MM.1S (cell line): Measurements from ENCODE around the gene XRCC5.

ENCODE experiments used
- DNase-seq: peaks from one replicate; pipeline ENCODE4 v3.0.0-alpha.2; 2015
- H2AFZ ChIP-seq: fragments of 300-600 bp; sonication (generic); 2 replicates; pipeline ENCODE4 v1.6.0; 2016; ENCODE audit warnings: antibody characterized with exemption, low read length
- H3F3A ChIP-seq: fragments of 300-600 bp; sonication (generic); 2 replicates; pipeline ENCODE4 v1.6.1; 2016; ENCODE audit warnings: mild to moderate bottlenecking, antibody characterized with exemption, low read length, moderate library complexity, mixed read lengths; ENCODE audit not compliant: insufficient read depth
- H3K27ac ChIP-seq: fragments of 300-600 bp; sonication (generic); 2 replicates; pipeline ENCODE4 v1.5.1; 2016; ENCODE audit warnings: mild to moderate bottlenecking, low read length
- H3K27me3 ChIP-seq: fragments of 300-600 bp; sonication (generic); replicated peaks from 2 replicates; pipeline ENCODE4 v1.6.0; 2016; ENCODE audit warnings: low read length; ENCODE audit not compliant: insufficient read depth
- H3K36me3 ChIP-seq: fragments of 300-600 bp; sonication (generic); replicated peaks from 2 replicates; pipeline ENCODE4 v1.6.1; 2016; ENCODE audit warnings: mild to moderate bottlenecking, low read length, mixed read lengths; ENCODE audit not compliant: insufficient read depth
- H3K4me1 ChIP-seq: fragments of 300-600 bp; sonication (generic); 2 replicates; pipeline ENCODE4 v1.6.1; 2016; ENCODE audit warnings: low read length, mixed read lengths
- H3K4me2 ChIP-seq: fragments of 300-600 bp; sonication (generic); 2 replicates; pipeline ENCODE4 v1.6.0; 2016; ENCODE audit warnings: low read depth, low read length
- H3K4me3 ChIP-seq: fragments of 300-600 bp; sonication (generic); 2 replicates; pipeline ENCODE4 v1.5.1; 2016; ENCODE audit warnings: low read length, mixed read lengths
- H3K79me2 ChIP-seq: fragments of 300-600 bp; sonication (generic); 2 replicates; pipeline ENCODE4 v1.6.1; 2016; ENCODE audit warnings: mixed run types, low read length, mixed read lengths
- H3K9ac ChIP-seq: fragments of 300-600 bp; sonication (generic); 2 replicates; pipeline ENCODE4 v1.6.1; 2016; ENCODE audit warnings: low read length, mixed read lengths
- H3K9me2 ChIP-seq: fragments of 300-600 bp; sonication (generic); replicated peaks from 2 replicates; pipeline ENCODE4 v1.6.1; 2016; ENCODE audit warnings: mild to moderate bottlenecking, low read length, mixed read lengths; ENCODE audit not compliant: insufficient read depth
- H3K9me3 ChIP-seq: fragments of 300-600 bp; sonication (generic); replicated peaks from 2 replicates; pipeline ENCODE4 v1.6.1; 2016; ENCODE audit warnings: mild to moderate bottlenecking, low read length, mixed read lengths; ENCODE audit not compliant: insufficient read depth
- H4K20me1 ChIP-seq: fragments of 300-600 bp; sonication (generic); 2 replicates; pipeline ENCODE4 v1.6.1; 2016; ENCODE audit warnings: mild to moderate bottlenecking, low read length, moderate library complexity, mixed read lengths; ENCODE audit not compliant: insufficient read depth
- EZH2 ChIP-seq: fragments of 300-600 bp; sonication (generic); optimal IDR thresholded peaks from 2 replicates; pipeline ENCODE3; 2017; ENCODE audit warnings: low read depth, mild to moderate bottlenecking, antibody characterized with exemption, low read length, mixed read lengths
- EZH2phosphoT487 ChIP-seq: fragments of 300-600 bp; sonication (generic); IDR thresholded peaks from 2 replicates; pipeline ENCODE4 v1.6.1; 2018; ENCODE audit warnings: antibody characterized with exemption, low read length
- TF ChIP-seq, protein P1 (sequence below): fragments of 300-600 bp; sonication (generic); IDR thresholded peaks from 2 replicates; pipeline ENCODE4 v1.5.1; 2016; ENCODE audit warnings: antibody characterized with exemption, low read length, mixed read lengths

Gene XRCC5

DNA sequence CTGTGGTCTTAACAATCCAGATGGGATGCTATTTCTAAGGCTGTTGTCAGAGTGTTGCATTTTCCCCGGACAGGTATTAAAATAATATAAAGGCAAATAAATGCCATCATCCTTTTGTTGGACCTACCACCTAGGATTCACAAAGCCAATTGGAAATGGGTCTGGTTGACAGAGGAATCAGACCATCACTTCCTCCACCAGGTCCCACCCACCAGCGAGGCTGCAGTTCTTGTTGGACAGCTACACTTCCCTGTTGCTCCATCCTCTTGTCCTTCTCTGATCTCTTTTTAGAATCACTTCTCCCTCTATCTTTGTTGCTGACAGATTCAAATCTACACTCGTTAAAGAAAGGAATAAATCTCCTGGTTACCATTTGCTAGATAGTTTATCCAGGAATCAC is 26.3 kb upstream of the XRCC5 start:
- Histone ChIP-seq H3K4me2 (no peak overlapping the region), H3K36me3 (no peaks in the 10 kb centered on the region), H3F3A (peaks cover 11% of the 10 kb centered on the region), H3K4me1 (peaks cover 12% of the 10 kb centered on the region), H3K4me3 (no peak overlapping the region), H4K20me1 (no peaks in the 10 kb centered on the region), H3K27me3 (no peaks in the 10 kb centered on the region), H3K9me3 (no peaks in the 10 kb centered on the region), H3K79me2 (peaks cover 20% of the 10 kb centered on the region), H3K9me2 (no peaks in the 10 kb centered on the region), H3K9ac (no peak overlapping the region), H2AFZ (no peak overlapping the region), H3K27ac (no peak overlapping the region)
- TF ChIP-seq EZH2 (no peak), EZH2phosphoT487 (no peak)
- TF ChIP-seq, protein P1, sequence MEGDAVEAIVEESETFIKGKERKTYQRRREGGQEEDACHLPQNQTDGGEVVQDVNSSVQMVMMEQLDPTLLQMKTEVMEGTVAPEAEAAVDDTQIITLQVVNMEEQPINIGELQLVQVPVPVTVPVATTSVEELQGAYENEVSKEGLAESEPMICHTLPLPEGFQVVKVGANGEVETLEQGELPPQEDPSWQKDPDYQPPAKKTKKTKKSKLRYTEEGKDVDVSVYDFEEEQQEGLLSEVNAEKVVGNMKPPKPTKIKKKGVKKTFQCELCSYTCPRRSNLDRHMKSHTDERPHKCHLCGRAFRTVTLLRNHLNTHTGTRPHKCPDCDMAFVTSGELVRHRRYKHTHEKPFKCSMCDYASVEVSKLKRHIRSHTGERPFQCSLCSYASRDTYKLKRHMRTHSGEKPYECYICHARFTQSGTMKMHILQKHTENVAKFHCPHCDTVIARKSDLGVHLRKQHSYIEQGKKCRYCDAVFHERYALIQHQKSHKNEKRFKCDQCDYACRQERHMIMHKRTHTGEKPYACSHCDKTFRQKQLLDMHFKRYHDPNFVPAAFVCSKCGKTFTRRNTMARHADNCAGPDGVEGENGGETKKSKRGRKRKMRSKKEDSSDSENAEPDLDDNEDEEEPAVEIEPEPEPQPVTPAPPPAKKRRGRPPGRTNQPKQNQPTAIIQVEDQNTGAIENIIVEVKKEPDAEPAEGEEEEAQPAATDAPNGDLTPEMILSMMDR: no peak
- DNase-seq: no peak

DNA sequence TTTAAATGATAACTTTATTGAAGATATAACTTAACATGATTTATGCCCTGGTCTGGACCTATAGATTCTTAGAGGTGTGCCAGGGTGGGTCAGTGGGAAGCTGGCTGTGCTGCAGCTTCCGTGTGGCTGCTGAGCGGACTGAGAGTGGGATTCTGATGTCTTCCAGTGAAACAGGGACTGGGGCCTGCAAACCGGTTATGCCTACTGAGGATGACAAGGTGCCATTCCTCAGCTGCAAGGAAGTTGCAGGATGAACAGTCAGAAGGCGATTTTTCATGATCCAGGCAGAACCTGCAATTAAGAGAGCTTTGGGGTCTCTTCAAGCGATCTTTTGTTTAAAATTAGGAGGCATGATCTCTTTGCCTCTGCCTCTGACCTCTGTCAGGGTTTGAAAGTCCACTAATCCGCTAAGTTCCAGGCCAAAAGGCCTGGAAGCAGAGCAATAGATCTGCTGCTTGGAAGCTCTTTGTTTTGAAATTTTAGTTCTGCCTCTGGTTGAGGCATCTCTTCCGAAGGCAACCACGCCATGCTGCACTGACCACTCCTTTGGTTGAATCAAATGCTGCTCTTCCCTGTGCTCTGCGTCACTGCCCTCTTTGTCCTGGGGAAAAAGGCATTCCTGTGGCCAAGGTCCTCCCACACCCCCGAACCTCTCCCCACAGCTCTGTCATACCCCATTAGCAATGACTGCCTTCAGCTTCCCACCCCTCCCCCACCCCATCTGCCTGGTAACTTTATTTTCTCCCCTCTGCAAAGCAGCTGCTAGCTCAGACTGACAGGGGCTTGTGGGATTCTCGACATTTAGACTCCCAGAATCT is 25.5 kb upstream of the XRCC5 start:
- no peak for DNase-seq
- no peaks in the 10 kb centered on the region for H3K36me3 ChIP-seq
- no peak overlapping the region for H2AFZ ChIP-seq
- H3F3A ChIP-seq: peaks cover 11% of the 10 kb centered on the region
- peaks cover 12% of the 10 kb centered on the region for H3K4me1 ChIP-seq
- no peaks in the 10 kb centered on the region for H3K9me2 ChIP-seq
- no peaks in the 10 kb centered on the region for H4K20me1 ChIP-seq
- no peak overlapping the region for H3K9ac ChIP-seq
- H3K27ac ChIP-seq: no peak overlapping the region
- no peaks in the 10 kb centered on the region for H3K27me3 ChIP-seq
- no peak overlapping the region for H3K4me3 ChIP-seq
- no peak overlapping the region for H3K4me2 ChIP-seq
- no peaks in the 10 kb centered on the region for H3K9me3 ChIP-seq
- peaks cover 19% of the 10 kb centered on the region for H3K79me2 ChIP-seq
- TF ChIP-seq EZH2 (no peak), EZH2phosphoT487 (no peak)
- TF ChIP-seq, protein P1: no peak

DNA sequence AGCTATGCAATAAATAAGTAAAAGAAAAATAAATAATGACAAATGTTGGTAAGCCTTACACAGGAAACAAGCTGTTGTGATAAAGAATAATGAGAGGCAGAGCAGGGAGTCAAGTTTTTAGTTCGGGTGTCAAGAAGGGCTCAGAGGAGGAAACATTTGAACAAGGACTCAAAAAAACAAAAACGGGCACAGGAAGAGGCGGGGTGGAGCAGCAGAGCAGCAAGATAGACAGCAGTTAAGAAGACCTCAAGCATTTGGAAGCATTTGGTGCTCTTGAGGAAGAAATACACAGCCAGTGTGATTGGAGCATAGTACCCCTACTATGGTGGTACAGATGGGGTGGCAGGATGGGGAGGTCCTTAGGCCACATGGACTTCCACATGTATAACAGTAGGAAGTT is 24.6 kb upstream of the XRCC5 start:
- H3K79me2 ChIP-seq: peaks cover 16% of the 10 kb centered on the region
- H3F3A ChIP-seq: peaks cover 11% of the 10 kb centered on the region
- no peaks in the 10 kb centered on the region for H3K36me3 ChIP-seq
- H3K27ac ChIP-seq: no peak overlapping the region
- TF ChIP-seq, protein P1: no peak
- no peak for TF ChIP-seq EZH2phosphoT487
- TF ChIP-seq EZH2: no peak
- H3K4me2 ChIP-seq: no peak overlapping the region
- peaks cover 13% of the 10 kb centered on the region for H3K4me1 ChIP-seq
- DNase-seq: no peak
- H3K9me2 ChIP-seq: no peaks in the 10 kb centered on the region
- H3K4me3 ChIP-seq: no peak overlapping the region
- H3K9me3 ChIP-seq: no peaks in the 10 kb centered on the region
- H4K20me1 ChIP-seq: no peaks in the 10 kb centered on the region
- H3K27me3 ChIP-seq: no peaks in the 10 kb centered on the region
- H3K9ac ChIP-seq: no peak overlapping the region
- no peak overlapping the region for H2AFZ ChIP-seq
